Smooth muscle cell (in vitro differentiated cells): ENCODE data around the gene SOX15. TPM values are rescaled to one million over a fixed set of nuclear protein-coding genes. Genes with fewer than 3 reads are reported as not detected.

Experiments
- DNase-seq: peaks from one replicate; lab custom pipeline; 2025; ENCODE audit not compliant: unreplicated experiment; lab: John Stamatoyannopoulos, UW
- H2AFZ ChIP-seq: fragments of 200-600 bp; sonication (generic); 2 replicates; pipeline ENCODE4 v1.6.0; 2016; ENCODE audit warnings: antibody characterized with exemption, low read depth, mild to moderate bottlenecking
- H3F3A ChIP-seq: fragments of 200-600 bp; sonication (generic); 2 replicates; pipeline ENCODE4 v1.6.0; 2017; ENCODE audit warnings: antibody characterized with exemption, low read depth
- H3K27ac ChIP-seq: fragments of 200-600 bp; sonication (generic); 2 replicates; pipeline ENCODE4 v1.5.1; 2016; ENCODE audit warnings: low read depth, mild to moderate bottlenecking
- H3K27me3 ChIP-seq: fragments of 200-600 bp; sonication (generic); 2 replicates; pipeline ENCODE4 v1.6.1; 2016; ENCODE audit warnings: low read depth, mild to moderate bottlenecking
- H3K36me3 ChIP-seq: fragments of 200-600 bp; sonication (generic); 2 replicates; pipeline ENCODE4 v1.5.1; 2016; ENCODE audit warnings: low read depth
- H3K4me1 ChIP-seq: fragments of 200-600 bp; sonication (generic); 2 replicates; pipeline ENCODE4 v1.5.1; 2016; ENCODE audit warnings: low read depth
- H3K4me2 ChIP-seq: fragments of 200-600 bp; sonication (generic); 2 replicates; pipeline ENCODE4 v1.6.0; 2016; ENCODE audit warnings: mild to moderate bottlenecking
- H3K4me3 ChIP-seq: fragments of 200-600 bp; sonication (generic); 2 replicates; pipeline ENCODE4 v1.5.1; 2016; ENCODE audit warnings: mild to moderate bottlenecking
- H3K79me2 ChIP-seq: fragments of 200-600 bp; sonication (generic); 2 replicates; pipeline ENCODE4 v1.6.0; 2016; ENCODE audit warnings: low read depth, mild to moderate bottlenecking
- H3K9ac ChIP-seq: fragments of 200-600 bp; sonication (generic); 2 replicates; pipeline ENCODE4 v1.6.0; 2016; ENCODE audit warnings: low read depth
- H3K9me3 ChIP-seq: fragments of 200-600 bp; sonication (generic); replicated peaks from 2 replicates; pipeline ENCODE4 v1.5.1; 2016; ENCODE audit warnings: low read depth
- H4K20me1 ChIP-seq: fragments of 200-600 bp; sonication (generic); 2 replicates; pipeline ENCODE4 v1.6.0; 2016; ENCODE audit warnings: low read depth
- WGBS: methylation state at CpG from one replicate; pipeline ENCODE4 v1.1.7; 2016; ENCODE audit warnings: low lambda C conversion rate; 5-methylcytosine and 5-hydroxymethylcytosine counted together
- polyA plus RNA-seq: library from polyadenylated mRNA; unstranded; fragments of >200 nt; fragmentation: Nextera tagmentation; extraction: Ambion mirVana; gene quantifications from 2 replicates; pipeline ENCODE4 v1.2.1, GENCODE V29; 2016
- total RNA-seq: library from RNA; depleted of rRNA; stranded (reverse); fragments of >200 nt; gene quantifications from 2 replicates; pipeline ENCODE4 v1.2.3, GENCODE V29; 2014
- TF ChIP-seq, protein P1 (sequence below): fragments of 200-600 bp; sonication (generic); IDR thresholded peaks from 2 replicates; pipeline ENCODE4 v1.5.1; 2017; ENCODE audit warnings: borderline replicate concordance, mild to moderate bottlenecking, antibody characterized with exemption; ENCODE audit not compliant: insufficient read depth, poor library complexity, severe bottlenecking

SOX15 gene
- total and polyA plus RNA-seq, 2 experiments from 2014 or later: 7.3 to 16.1 TPM

DNA sequence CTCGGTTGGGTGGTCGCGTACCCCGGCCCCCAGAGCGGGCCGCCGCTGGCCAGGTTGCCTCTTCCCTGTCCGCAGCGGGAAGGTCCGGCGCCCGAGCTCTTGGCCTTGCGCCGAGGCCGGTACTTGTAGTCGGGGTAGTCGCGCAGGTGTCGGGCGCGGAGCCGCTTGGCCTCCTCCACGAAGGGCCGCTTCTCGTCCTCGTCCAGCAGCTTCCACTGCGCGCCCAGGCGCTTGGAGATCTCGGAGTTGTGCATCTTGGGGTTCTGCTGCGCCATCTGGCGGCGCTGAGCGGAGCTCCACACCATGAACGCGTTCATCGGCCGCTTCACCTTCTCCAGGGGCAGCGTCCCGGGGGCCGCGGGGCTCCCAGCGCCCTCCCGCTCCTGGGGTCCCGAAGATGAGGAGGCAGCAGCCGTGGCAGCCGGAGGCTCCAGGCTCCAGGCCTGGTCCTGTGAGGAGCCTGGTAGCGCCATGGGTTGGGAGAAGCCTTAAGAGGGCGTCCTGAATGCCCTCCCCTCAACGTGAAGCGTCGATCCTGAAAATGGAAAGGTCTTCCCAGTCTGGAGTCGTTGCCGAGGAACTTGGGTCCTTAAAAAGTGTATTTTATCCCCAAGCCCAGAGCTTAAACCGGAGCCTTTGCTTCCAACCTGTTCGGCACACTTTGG lies 558 bp downstream of the SOX15 start:
- Histone ChIP-seq H3K27ac (peak overlapping the region; percentile 96), H3K79me2 (peaks cover 14% of the 10 kb centered on the region), H3K4me1 (peaks cover 31% of the 10 kb centered on the region), H3K27me3 (no peaks in the 10 kb centered on the region), H3K4me3 (peak overlapping the region; percentile 38), H3K9ac (peak overlapping the region; percentile 54), H3K9me3 (no peaks in the 10 kb centered on the region), H3K36me3 (peaks cover 6% of the 10 kb centered on the region), H3F3A (peaks cover 5% of the 10 kb centered on the region), H4K20me1 (peaks cover 9% of the 10 kb centered on the region), H2AFZ (no peak overlapping the region), H3K4me2 (peak overlapping the region; percentile 77)
- 23% methylated on average over 56 of the region's 56 CpGs for WGBS
- DNase-seq: no peak
- TF ChIP-seq, protein P1, sequence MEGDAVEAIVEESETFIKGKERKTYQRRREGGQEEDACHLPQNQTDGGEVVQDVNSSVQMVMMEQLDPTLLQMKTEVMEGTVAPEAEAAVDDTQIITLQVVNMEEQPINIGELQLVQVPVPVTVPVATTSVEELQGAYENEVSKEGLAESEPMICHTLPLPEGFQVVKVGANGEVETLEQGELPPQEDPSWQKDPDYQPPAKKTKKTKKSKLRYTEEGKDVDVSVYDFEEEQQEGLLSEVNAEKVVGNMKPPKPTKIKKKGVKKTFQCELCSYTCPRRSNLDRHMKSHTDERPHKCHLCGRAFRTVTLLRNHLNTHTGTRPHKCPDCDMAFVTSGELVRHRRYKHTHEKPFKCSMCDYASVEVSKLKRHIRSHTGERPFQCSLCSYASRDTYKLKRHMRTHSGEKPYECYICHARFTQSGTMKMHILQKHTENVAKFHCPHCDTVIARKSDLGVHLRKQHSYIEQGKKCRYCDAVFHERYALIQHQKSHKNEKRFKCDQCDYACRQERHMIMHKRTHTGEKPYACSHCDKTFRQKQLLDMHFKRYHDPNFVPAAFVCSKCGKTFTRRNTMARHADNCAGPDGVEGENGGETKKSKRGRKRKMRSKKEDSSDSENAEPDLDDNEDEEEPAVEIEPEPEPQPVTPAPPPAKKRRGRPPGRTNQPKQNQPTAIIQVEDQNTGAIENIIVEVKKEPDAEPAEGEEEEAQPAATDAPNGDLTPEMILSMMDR: peak; percentile 85

DNA sequence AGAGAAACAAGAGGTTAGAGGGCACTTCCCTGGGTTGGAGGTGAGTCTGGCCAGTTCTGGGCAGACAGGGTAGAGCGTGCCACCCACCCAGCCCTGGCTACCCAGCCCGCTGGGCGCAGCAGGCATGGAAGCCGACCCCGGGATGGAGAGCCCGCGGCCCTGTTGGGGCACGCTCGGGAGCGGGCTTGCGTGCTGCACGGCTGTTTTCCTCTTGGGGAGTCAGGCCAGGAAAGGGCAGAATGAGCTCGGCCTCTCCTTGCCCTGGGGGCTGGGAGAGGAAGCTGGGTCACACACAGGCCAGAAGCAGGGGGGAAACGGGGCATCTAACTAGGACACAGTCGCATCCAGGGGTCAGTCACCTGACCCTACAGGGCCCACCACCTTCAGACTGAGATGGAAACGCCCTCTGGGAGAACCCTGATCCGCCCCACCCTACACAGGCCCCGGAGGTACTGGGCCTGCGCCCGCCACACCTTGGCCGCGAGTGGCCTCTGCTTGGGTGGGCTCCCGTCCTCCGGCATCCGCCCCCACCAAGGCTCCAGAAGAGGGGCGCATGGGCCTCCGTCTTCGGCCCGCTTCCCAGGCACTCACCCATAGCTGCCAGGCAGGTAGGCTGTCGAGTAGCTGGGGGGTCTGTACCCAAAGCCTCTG lies 1.2 kb downstream of the SOX15 start:
- Histone ChIP-seq H3K36me3 (no peaks in the 10 kb centered on the region), H2AFZ (no peak overlapping the region), H3K4me1 (peaks cover 35% of the 10 kb centered on the region), H3K4me2 (peak overlapping the region; percentile 77), H3K79me2 (peaks cover 17% of the 10 kb centered on the region), H3K27ac (peak overlapping the region; percentile 96), H3F3A (peaks cover 5% of the 10 kb centered on the region), H4K20me1 (peaks cover 9% of the 10 kb centered on the region), H3K9me3 (no peaks in the 10 kb centered on the region), H3K4me3 (peak overlapping the region; percentile 38), H3K27me3 (no peaks in the 10 kb centered on the region), H3K9ac (peak overlapping the region; percentile 54)
- WGBS: 66% methylated on average over 28 of the region's 30 CpGs
- DNase-seq: no peak
- TF ChIP-seq, protein P1: no peak

DNA sequence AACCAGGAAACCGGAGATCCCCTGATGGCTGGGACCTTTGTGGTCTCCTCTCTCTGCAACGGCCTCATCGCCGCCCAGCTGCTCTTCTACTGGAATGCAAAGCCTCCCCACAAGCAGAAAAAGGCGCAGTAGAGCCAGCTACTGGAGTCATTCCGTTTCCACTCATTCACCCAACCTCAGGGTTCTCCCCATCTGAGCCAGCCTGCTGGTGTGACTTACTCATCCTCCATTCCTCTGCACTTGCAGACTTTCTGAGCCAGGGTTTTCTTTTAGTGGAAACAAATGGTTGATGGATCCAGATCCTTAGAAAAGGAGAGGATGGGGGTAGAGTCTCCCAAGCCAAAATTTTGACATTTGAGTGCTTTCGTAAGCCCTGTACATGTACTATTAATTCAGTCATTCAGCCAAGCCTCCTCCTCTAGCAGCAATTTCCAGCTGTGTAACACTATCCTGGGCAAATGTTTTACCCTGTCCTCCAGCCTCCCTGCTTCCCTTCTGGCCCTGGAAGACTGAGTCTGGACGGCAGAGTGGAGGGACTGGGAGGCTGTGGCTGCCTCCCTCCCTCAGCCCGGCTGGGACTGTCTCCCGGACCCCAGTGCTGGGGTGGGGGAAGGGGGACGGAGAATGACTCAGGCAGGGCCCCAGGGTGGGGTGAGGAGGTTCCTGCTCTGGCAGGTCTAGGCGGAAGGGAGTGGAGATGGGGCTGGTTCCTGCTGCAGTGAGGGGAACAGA lies 2.3 kb downstream of the SOX15 start:
- no peak for DNase-seq
- Histone ChIP-seq H3K27me3 (no peaks in the 10 kb centered on the region), H3K4me1 (peaks cover 43% of the 10 kb centered on the region), H3K4me3 (no peak overlapping the region), H3K4me2 (peak overlapping the region; percentile 77), H2AFZ (no peak overlapping the region), H3K27ac (peak overlapping the region; percentile 96), H4K20me1 (peaks cover 9% of the 10 kb centered on the region), H3K9me3 (no peaks in the 10 kb centered on the region), H3K36me3 (no peaks in the 10 kb centered on the region), H3K79me2 (peaks cover 23% of the 10 kb centered on the region), H3K9ac (peak overlapping the region; percentile 37), H3F3A (peaks cover 9% of the 10 kb centered on the region)
- TF ChIP-seq, protein P1: no peak
- 60% methylated on average over 11 of the region's 12 CpGs for WGBS
